OCI-LY1 (cell line): ENCODE measurements around the gene RGS7.

ENCODE experiments used
- H2AFZ ChIP-seq: fragments of 200-600 bp; sonication (generic), shearing (Covaris generic); 2 replicates; pipeline ENCODE4 v1.6.0; 2014; ENCODE audit warnings: antibody characterized with exemption, mild to moderate bottlenecking, low read length
- H3F3A ChIP-seq: fragments of 200-600 bp; sonication (generic), shearing (Covaris generic); 2 replicates; pipeline ENCODE4 v1.6.0; 2014; ENCODE audit warnings: mild to moderate bottlenecking, antibody characterized with exemption, low read length, moderate library complexity; ENCODE audit not compliant: insufficient read depth
- H3K27ac ChIP-seq: fragments of 200-600 bp; sonication (generic); 2 replicates; pipeline ENCODE4 v1.5.1; 2014; ENCODE audit warnings: low read length, mixed run types, mild to moderate bottlenecking, low read depth; ENCODE audit not compliant: poor library complexity, severe bottlenecking
- H3K27me3 ChIP-seq: fragments of 200-600 bp; sonication (generic); 2 replicates; pipeline ENCODE4 v1.6.0; 2014; ENCODE audit warnings: antibody characterized with exemption, mild to moderate bottlenecking, low read length, moderate library complexity; ENCODE audit not compliant: insufficient read depth
- H3K36me3 ChIP-seq: fragments of 200-600 bp; sonication (generic); 2 replicates; pipeline ENCODE4 v1.6.1; 2014; ENCODE audit warnings: mild to moderate bottlenecking, antibody characterized with exemption, low read length, moderate library complexity, mixed read lengths; ENCODE audit not compliant: insufficient read depth
- H3K4me1 ChIP-seq: fragments of 200-600 bp; sonication (generic); 2 replicates; pipeline ENCODE4 v1.5.1; 2014; ENCODE audit warnings: mild to moderate bottlenecking, low read length, moderate library complexity; ENCODE audit not compliant: insufficient read depth, severe bottlenecking
- H3K4me2 ChIP-seq: fragments of 200-600 bp; sonication (generic), shearing (Covaris generic); 2 replicates; pipeline ENCODE4 v1.6.1; 2014; ENCODE audit warnings: low read length
- H3K4me3 ChIP-seq: fragments of 200-600 bp; sonication (generic); 2 replicates; pipeline ENCODE4 v1.5.1; 2014; ENCODE audit warnings: low read length, low read depth, mild to moderate bottlenecking, mixed read lengths; ENCODE audit not compliant: poor library complexity, severe bottlenecking
- H3K79me2 ChIP-seq: fragments of 200-600 bp; shearing (Covaris generic); 2 replicates; pipeline ENCODE4 v1.6.1; 2016; ENCODE audit warnings: mixed run types, low read length, mixed read lengths; ENCODE audit not compliant: insufficient read depth
- H3K9ac ChIP-seq: fragments of 200-600 bp; sonication (generic), shearing (Covaris generic); 2 replicates; pipeline ENCODE4 v1.6.1; 2014; ENCODE audit warnings: mild to moderate bottlenecking, low read length, mixed read lengths
- H3K9me2 ChIP-seq: fragments of 200-600 bp; sonication (generic), shearing (Covaris generic); 2 replicates; pipeline ENCODE4 v1.6.1; 2014; ENCODE audit warnings: low read depth, mild to moderate bottlenecking, low read length, mixed read lengths
- H3K9me3 ChIP-seq: fragments of 200-600 bp; shearing (Covaris generic); 2 replicates; pipeline ENCODE4 v1.6.1; 2014; ENCODE audit warnings: low read length, mixed read lengths
- H4K20me1 ChIP-seq: fragments of 200-600 bp; sonication (generic), shearing (Covaris generic); 2 replicates; pipeline ENCODE4 v1.6.0; 2016; ENCODE audit warnings: mild to moderate bottlenecking, low read length; ENCODE audit not compliant: insufficient read depth
- EZH2 ChIP-seq: fragments of 200-600 bp; sonication (generic), shearing (Covaris generic); IDR thresholded peaks from 2 replicates; pipeline ENCODE4 v1.8.0; 2017; ENCODE audit warnings: borderline replicate concordance, mixed run types, mild to moderate bottlenecking, antibody characterized with exemption, low read length, moderate library complexity, mixed read lengths
- TF ChIP-seq, protein P1 (sequence below): fragments of 200-600 bp; sonication (generic), shearing (Covaris generic); IDR thresholded peaks from 2 replicates; pipeline ENCODE4 v1.5.1; 2017; ENCODE audit warnings: mild to moderate bottlenecking, antibody characterized with exemption, low read length, moderate library complexity, mixed read lengths

The RGS7 gene

DNA sequence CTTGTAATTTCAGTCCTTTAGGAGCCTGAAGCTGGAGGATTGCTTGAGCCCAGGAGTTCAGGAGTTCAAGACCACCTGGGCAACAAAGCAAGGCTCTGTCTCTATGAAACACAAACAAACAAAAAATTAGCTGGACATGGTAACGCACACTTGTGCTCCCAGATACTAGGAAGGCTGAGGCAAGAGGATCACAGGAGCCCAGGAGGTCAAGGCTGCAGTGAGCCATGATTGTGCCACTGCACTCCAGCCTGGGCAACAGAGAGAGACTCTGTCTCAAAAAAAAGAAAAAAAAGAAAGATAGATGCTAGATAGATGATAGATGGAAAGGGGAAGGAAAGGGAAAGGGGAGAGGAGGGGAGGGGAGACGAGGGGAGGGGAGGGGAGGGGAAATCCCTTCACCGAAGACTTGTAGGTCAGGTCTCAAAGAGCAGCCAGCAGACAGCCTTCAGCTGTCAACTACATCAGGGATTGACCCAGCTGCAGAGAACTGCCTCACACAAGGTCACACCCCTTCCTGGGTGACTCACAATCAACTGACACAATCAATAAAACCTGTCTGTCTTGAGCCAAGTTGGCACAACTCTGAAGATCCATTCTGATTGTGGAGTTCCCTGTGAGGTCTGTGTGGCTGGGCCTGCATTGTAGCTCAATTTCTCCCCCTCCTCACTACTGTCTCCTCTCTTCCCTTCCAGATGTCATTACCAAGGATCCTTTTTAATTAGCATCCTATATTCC is 200.6 kb downstream of the RGS7 start:
- no peaks in the 10 kb centered on the region for H4K20me1 ChIP-seq

DNA sequence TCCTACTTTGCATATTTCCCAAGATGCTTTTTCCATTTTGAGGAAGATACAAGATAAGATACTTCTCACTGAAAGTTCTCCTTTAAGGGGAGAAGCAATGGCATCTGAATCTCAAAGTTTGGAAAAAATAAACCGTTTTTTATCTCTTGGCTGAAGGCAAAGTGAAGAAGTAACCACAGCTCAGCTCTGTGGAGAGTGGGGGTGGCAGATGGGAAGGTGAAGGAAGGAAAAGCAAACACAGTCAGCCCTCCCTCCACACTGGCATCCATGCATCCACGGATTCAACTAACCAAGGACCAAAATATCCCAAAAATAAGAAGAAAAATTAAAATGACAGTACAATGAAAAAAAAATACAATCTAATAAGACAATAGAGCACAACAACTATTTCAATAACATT is 211.1 kb downstream of the RGS7 start:
- Histone ChIP-seq H3K9ac (no peak overlapping the region), H3K27me3 (no peaks in the 10 kb centered on the region), H3F3A (no peaks in the 10 kb centered on the region), H3K9me3 (no peaks in the 10 kb centered on the region), H3K79me2 (no peaks in the 10 kb centered on the region), H3K4me2 (no peak overlapping the region), H4K20me1 (no peaks in the 10 kb centered on the region), H3K27ac (no peak overlapping the region), H3K9me2 (no peaks in the 10 kb centered on the region), H3K4me3 (no peak overlapping the region), H3K36me3 (no peaks in the 10 kb centered on the region), H3K4me1 (no peaks in the 10 kb centered on the region), H2AFZ (no peak overlapping the region)
- TF ChIP-seq EZH2: no peak
- TF ChIP-seq, protein P1, sequence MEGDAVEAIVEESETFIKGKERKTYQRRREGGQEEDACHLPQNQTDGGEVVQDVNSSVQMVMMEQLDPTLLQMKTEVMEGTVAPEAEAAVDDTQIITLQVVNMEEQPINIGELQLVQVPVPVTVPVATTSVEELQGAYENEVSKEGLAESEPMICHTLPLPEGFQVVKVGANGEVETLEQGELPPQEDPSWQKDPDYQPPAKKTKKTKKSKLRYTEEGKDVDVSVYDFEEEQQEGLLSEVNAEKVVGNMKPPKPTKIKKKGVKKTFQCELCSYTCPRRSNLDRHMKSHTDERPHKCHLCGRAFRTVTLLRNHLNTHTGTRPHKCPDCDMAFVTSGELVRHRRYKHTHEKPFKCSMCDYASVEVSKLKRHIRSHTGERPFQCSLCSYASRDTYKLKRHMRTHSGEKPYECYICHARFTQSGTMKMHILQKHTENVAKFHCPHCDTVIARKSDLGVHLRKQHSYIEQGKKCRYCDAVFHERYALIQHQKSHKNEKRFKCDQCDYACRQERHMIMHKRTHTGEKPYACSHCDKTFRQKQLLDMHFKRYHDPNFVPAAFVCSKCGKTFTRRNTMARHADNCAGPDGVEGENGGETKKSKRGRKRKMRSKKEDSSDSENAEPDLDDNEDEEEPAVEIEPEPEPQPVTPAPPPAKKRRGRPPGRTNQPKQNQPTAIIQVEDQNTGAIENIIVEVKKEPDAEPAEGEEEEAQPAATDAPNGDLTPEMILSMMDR: no peak

More for the DNA sequence above, 200.6 kb downstream of the RGS7 start:
- no peak overlapping the region for H3K4me2 ChIP-seq
- no peaks in the 10 kb centered on the region for H3K4me1 ChIP-seq
- H3K4me3 ChIP-seq: no peak overlapping the region
- no peaks in the 10 kb centered on the region for H3K9me3 ChIP-seq
- no peaks in the 10 kb centered on the region for H3K79me2 ChIP-seq
- H3K27me3 ChIP-seq: no peaks in the 10 kb centered on the region
- H3K9me2 ChIP-seq: no peaks in the 10 kb centered on the region
- no peak overlapping the region for H2AFZ ChIP-seq
- TF ChIP-seq, protein P1: no peak
- no peak for TF ChIP-seq EZH2
- H3K9ac ChIP-seq: no peak overlapping the region
- no peak overlapping the region for H3K27ac ChIP-seq
- no peaks in the 10 kb centered on the region for H3F3A ChIP-seq
- H3K36me3 ChIP-seq: no peaks in the 10 kb centered on the region

DNA sequence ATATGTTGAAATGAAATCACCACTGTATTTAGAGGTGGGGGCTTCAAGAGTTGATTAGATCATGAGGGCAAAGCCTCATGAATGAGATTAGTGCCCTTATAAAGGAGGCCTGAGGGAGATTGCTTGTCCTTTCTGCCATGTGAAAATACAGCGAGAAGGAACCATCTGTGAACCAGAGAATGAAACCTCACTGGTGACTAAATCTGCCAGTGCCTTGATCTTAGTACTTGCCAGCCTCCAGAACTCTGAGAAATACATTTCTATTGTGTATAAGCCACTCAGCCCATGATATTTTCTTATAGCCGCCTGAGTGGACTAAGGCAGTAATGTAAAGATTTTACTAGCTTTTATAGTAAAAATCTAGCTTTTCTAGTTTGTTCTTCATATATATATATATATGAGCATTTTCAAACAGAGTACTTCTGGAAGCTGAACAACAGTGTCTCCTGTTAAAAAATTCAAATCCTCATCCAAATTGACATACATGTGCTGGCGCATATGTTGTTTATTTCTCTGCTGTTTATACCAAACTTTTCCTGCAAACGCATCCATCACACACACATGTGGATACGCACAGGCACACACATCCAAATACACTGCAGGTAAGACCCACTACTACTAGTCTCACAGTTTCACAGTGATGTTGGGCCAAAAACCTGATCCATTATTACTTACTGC is 213.1 kb downstream of the RGS7 start:
- Histone ChIP-seq H3K9me2 (no peaks in the 10 kb centered on the region), H3K4me2 (no peak overlapping the region), H3K79me2 (no peaks in the 10 kb centered on the region), H3K9ac (no peak overlapping the region), H3K9me3 (no peaks in the 10 kb centered on the region), H3F3A (no peaks in the 10 kb centered on the region), H3K27ac (no peak overlapping the region), H3K4me3 (no peak overlapping the region), H3K27me3 (no peaks in the 10 kb centered on the region), H2AFZ (no peak overlapping the region), H3K36me3 (no peaks in the 10 kb centered on the region), H3K4me1 (no peaks in the 10 kb centered on the region), H4K20me1 (no peaks in the 10 kb centered on the region)
- TF ChIP-seq, protein P1: no peak
- no peak for TF ChIP-seq EZH2
